Measurements from ENCODE around the gene C1R.
A peak's percentile ranks its signal among the peaks of the same experiment; 100 is the strongest.

The C1R gene

DNA sequence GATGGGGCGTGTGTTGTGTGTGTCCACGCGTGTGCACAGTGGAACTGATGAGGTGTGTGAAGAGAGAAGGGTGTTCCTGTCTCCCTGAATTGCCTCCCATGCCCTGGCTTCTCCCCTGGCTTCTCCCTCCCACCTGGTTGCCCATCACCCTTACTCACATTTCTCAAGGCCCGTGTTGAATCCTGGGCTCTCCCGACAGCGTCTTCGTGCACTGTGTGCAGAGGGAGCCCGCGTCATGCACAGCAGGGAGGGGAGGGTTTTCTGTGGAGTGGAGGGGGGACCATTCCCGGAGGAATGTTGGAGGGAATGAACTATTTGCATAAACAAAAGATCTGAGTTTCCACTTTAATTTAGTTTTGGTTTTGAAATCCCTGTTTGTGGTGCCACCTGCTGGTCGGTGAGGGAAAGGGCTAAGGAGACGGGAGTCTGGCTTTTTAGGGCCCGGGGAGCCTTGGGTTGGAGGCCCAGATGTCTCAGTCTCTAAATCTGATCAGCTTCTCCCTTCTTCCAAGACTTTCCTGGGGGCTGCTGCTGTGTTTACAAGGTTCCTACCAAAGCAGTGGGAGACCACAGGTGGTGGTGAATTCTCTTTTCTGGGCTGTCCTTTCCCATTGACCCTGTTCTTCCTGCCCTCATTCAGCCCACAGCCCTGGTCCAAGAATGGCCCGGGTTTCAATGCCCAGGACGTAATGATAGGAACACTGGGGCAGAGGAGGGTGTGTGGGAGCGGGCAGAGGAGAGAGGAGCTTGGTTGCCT lies at the start of gene C1R:
TSS of gene C1R (minus strand) at position 217 of the 757 bp plus-strand sequence. CDS start at position 160, 57 bp downstream.
- no peak for TF ChIP-seq ZNF274 (IDR thresholded peaks at IDR 0.05; ENCODE audit: low read depth, low read length)
- peak within 1 kb of the TSS; percentile 61; the same call in 1 of the 2 replicates for H3K4me3 ChIP-seq (ENCODE audit: low read length)

DNA sequence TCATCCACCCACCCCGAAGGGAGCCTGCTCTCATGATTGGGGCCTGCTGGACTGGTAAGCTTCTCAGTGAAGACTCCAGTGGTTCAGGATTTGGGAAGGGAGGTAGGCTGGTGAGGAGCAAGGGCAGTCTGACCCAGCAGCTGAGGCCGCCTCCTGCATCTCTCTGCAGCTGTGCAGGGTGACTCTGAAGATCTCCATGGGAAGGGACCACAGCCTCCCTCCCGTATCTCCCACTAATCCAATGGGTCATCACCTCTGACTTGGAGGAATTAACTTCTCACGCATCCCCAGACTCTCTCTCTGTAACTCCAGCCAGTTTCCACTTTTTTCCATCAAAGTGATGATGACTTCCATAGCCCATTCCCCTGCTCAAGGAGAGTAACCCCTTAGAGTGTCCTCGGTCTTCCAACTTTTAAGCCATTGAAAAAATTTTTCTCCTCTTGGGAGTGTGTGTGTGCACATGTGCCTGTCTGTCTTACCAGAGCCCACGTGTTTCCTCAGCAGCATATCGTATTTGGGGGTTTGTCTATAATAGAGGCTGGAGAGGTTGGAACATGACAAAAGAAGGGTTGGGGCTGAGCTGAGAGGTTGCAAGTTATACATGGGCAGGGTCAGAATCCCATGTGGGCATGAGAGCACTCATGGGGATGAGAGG lies 49.2 kb upstream of the C1R start:
- H3K4me3 ChIP-seq (ENCODE audit: low read length), result no peak overlapping the region
- no peak for TF ChIP-seq ZNF274 (IDR thresholded peaks at IDR 0.05; ENCODE audit: low read depth, low read length)

DNA sequence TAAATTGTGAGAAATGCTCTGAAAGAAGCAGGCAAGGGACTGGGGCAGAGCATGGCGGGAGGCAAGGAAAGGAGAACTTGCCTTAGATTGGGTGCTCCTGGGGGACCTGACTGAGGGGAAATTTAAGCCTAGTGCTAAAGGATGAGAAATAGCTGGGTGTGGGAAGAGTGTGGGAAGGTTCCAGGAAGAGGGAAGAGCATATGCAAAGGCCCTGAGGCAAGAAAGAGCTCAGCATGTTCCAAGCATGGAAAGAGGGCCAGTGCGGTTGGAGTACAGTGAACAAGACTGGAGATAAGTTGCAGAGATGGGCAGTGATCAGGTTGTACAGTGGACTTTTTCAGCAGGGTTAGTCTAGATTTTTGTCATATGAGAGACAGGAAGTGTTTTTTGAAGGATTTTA lies 47.0 kb upstream of the C1R start:
- no peak for TF ChIP-seq ZNF274 (IDR thresholded peaks at IDR 0.05; ENCODE audit: low read depth, low read length)
- no peak overlapping the region for H3K4me3 ChIP-seq (ENCODE audit: low read length)

DNA sequence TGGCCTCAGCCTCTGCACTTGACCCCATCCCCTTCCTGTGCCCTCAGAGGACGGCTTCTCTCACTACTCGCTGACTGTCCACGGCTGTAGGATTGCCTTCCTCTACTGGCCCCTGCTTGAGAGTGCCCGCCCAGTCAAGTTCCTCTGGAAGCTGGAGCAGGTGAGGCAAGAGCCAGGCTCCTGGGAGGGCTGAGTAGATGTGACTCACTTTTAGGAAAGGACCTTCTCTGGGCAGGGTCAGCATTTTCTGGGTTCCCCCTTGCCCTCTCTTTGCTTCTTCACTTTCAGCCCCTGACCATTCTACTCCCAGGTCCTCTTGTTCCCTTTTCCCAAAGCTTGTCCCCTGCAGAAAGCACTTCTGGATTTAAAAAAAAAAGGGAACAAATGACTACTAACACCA lies 45.7 kb upstream of the C1R start:
- no peak for TF ChIP-seq ZNF274 (IDR thresholded peaks at IDR 0.05; ENCODE audit: low read depth, low read length)
- H3K4me3 ChIP-seq (ENCODE audit: low read length), result no peak overlapping the region

DNA sequence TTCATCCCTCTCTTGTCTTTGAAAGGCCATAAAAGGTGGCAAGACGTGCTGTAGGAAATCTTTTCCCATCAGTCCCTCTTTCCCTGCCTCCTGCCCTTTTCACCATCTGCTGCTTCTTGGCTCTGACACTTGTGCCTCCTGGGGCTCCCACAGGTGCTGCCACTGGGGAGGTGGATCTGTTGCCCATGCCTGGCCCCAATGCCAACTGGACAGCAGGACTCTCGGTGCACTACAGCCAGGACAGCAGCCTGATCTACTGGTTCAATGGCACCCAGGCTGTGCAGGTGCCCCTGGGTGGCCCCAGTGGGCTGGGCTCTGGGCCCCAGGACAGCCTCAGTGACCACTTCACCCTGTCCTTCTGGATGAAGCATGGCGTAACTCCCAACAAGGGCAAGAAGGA lies 44.4 kb upstream of the C1R start:
- no peak for TF ChIP-seq ZNF274 (IDR thresholded peaks at IDR 0.05; ENCODE audit: low read depth, low read length)

DNA sequence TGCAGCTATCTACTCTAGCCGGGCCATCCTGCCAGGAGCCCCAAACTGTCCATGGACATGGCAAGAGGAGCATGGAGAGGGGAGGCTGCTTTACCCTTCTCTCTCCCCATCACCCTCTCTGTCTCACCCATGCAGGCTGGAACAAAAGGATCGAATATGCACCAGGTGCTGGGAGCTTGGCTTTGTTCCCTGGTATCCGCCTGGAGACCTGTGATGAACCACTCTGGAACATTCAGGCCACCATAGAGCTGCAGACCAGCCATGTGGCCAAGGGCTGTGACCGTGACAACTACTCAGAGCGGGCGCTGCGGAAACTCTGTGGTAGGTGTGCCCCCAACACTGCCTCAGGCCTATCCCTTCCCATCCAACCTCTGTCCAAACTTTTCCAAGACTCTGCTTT lies 43.8 kb upstream of the C1R start:
- no peak for TF ChIP-seq ZNF274 (IDR thresholded peaks at IDR 0.05; ENCODE audit: low read depth, low read length)
- H3K4me3 ChIP-seq (ENCODE audit: low read length), result no peak overlapping the region

More for the DNA sequence above, 44.4 kb upstream of the C1R start:
- H3K4me3 ChIP-seq (ENCODE audit: low read length), result no peak overlapping the region

DNA sequence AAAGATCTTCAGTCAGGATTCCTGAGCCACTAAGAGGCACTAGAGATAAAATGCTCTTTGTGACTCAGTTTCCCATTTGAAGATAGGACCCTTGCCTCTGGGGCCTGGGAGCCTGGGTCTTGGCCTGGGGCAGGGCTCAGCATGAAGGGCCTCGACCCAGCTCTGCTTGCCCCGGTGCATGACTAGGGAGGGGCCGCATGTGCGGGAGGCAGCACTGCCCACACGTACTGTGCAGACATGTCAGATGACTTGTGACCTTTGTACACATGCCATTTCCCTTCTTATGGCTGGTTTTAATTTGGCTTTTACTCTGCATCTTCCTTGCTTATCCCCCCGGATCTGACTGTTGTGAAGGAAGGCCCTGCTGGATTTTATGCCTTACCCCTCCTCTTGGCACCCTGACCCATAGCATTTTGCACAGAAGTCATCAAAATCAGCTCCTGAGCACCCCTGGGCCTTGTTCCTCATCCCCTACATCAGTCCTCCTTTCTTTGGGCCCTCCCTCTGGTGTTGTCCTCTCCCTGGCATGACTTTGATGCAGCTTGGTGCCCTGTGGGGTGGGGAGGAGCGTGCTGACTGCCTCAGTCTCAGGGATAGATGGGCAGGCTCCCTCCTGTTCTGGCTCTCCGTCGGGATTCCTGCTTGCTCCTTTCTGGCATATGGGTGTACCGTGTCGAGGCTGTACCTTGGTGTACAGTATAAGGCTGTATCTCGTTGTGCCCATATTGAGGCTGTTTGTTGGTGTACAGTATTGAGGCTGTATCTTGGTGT lies 42.3 kb upstream of the C1R start:
- H3K4me3 ChIP-seq (ENCODE audit: low read length), result no peak overlapping the region
- no peak for TF ChIP-seq ZNF274 (IDR thresholded peaks at IDR 0.05; ENCODE audit: low read depth, low read length)

DNA sequence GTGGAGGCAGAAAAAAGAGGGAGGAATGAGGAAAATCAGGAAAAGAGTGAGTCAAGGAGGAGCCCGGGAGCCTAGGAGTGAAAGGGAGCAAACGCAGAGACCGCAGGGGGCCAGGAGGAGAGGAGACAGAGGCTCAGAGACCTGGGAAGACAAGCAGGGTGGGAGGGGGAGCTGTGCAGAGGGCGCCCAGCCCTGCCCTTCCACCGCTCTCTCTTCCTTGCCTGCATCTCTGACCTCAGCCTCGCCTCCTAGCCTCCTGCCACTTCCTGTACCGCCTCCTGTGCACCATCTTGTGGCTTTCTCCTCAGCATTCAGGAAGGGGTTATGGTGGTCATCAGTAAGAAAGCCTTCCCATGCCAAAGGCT lies 39.2 kb upstream of the C1R start:
- no peak for TF ChIP-seq ZNF274 (IDR thresholded peaks at IDR 0.05; ENCODE audit: low read depth, low read length)
- peak overlapping the region; percentile 87; the same call in 1 of the 2 replicates for H3K4me3 ChIP-seq (ENCODE audit: low read length)

DNA sequence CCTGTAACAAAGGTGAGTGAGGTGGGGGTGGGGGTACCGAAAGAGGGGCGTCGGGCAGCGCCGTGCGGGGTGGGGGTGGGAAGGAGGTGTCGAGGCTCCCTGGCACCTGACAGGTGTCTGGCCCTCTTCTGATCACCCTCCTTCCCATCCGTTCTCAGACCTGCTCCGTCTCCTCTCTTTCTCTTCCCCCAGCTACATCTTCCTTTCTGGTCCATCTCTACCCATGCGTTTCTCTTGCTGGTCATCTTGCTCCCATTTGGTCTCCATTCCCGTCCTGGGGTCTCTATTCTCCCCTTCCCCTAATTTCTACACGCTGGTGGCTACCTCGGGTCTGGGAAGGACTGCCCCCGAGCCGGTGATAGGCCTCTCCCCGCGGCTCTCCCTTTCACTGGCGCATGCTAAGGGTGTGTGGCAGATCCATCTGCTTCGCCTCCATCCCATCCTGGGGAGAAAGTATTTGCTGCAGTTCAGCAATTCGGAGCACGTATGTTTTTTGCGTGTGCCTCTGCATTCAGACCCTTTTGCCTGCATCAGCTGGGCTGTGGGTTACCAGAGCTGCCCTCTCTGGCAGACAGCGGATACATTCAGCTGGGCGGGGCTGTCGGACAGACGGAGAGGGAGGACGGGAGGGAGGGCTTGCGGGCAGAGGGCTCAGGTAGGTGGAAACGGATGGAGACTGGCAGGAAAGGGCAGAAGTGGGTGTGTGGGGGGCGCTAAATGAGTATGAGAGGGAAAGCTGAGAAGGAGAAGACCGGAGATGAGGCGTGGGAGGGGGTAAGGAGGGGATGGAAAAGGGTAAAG lies 38.7 kb upstream of the C1R start:
- no peak for TF ChIP-seq ZNF274 (IDR thresholded peaks at IDR 0.05; ENCODE audit: low read depth, low read length)
- H3K4me3 ChIP-seq (ENCODE audit: low read length), result peak overlapping the region; percentile 87

DNA sequence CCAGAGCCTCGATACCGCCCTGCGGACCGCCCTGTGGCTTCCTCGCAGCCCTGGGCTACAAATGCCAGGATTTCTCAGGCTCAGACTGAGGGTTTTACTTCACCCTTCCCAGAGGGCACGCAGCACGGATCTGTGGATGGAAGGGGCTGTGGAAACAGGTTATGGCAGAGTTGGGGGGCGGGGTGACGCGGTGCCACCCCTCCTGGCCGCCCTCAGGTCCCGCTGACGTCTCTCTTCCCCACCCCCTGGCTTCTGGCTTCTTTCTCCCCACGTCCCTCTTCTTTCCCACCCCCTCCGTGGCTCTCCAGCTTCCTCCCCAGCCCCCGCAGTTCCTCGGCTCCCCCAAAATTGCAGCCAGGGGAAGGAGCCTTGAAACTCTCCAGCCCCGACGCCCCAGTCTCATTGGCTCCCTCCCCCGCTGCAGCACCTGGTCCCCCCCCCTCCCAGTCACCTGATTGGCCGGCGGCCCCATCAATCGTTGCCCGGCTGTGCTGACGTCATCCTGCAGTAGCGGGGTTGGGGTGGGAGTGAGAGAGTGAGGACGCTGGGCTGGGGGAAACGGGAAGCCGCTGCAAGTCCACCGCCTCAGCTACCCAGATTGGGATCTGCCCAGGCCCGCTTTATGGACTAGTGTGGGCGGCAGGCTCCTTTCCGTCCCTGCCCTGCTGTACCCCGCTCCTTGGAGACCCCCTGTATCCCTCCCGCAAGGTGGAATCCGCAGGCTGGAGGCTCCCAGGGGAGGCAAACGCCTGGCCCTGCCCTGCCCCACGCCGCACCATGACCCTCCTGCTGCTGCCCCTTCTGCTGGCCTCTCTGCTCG lies 37.8 kb upstream of the C1R start, which contains the start of gene CLSTN3:
TSS of gene CLSTN3 (plus strand) at position 500 of the 820 bp plus-strand sequence. CDS start at position 778, 278 bp downstream.
- peak within 1 kb of the TSS; percentile 87 for H3K4me3 ChIP-seq (ENCODE audit: low read length)
- no peak for TF ChIP-seq ZNF274 (IDR thresholded peaks at IDR 0.05; ENCODE audit: low read depth, low read length)

DNA sequence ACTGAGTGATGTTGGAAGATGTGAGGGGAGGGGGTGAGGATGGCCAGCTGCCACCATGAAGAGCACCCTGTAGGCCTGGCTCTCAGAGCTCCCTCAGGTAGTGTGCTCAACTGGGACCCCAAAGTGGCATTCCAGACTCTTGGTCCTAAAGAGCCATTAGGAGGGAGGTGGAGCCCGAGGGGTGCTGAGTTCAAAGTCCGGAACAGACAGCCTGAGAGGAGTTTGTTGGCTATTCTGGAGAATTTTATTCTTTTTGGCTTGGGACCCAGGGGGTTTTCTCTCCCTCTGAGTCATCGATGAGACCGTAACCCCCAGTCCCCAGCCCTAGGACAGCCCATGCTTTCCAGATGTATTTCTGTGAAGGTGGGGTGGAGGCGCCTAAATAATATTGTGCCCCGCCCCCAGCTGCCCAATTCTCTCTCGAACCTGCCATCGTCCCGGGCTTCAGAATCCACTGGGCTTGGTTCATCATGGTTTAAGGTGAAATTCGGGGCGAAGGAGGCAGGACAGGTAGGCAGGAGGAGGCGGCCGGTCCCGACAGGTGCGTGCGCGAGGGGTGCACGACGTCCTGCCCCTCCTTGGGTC lies 37.1 kb upstream of the C1R start:
- peak overlapping the region; percentile 62 for H3K4me3 ChIP-seq (ENCODE audit: low read length)
- no peak for TF ChIP-seq ZNF274 (IDR thresholded peaks at IDR 0.05; ENCODE audit: low read depth, low read length)

DNA sequence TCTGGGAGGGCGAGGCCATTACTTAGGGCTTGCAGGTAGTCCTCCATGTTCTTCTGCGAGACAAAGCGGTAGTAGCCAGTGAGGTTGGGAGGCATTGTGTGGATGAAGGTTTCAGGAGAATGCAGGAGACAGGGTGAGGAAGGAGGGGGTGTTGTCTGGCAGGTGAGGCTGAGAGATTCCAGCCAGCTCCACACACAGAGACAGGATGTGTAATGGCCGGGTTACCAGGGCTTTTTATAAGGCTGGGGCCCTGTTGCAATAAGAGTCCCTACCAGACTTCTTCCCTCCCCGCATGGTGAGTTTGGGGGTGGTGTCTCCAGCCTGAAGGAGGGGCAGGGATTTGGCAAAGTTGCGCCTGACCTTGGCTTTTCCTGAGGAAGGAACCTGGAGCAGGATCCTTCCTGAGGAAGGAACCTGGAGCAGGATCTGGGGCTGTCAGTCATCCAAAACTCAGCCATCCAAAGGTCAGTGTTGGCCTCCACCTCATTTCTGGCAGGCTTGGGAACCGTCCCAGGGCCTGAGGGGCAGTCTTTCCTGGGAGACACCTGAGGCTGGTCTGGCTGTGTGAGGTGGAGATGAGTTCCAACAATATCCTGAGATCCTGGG lies 36.5 kb upstream of the C1R start, which contains the start of gene RBP5:
TSS of gene RBP5 (minus strand) at position 209 of the 606 bp plus-strand sequence. CDS start at position 95, 114 bp downstream.
- H3K4me3 ChIP-seq (ENCODE audit: low read length), result peak within 1 kb of the TSS; percentile 62
- no peak for TF ChIP-seq ZNF274 (IDR thresholded peaks at IDR 0.05; ENCODE audit: low read depth, low read length)

Measured in GM08714 (cell line).